ENCODE measurements around the gene C12orf50.
"Not testable (repeated sequence)": the region's sequence is repeated elsewhere in the genome, so short reads cannot be mapped to it uniquely, and the experiment has no call there.

Gene C12orf50

GRCh38 chr12:87985069-87985675 is 44.0 kb downstream of the C12orf50 start:
- DNase-seq, result no peak

DNA sequence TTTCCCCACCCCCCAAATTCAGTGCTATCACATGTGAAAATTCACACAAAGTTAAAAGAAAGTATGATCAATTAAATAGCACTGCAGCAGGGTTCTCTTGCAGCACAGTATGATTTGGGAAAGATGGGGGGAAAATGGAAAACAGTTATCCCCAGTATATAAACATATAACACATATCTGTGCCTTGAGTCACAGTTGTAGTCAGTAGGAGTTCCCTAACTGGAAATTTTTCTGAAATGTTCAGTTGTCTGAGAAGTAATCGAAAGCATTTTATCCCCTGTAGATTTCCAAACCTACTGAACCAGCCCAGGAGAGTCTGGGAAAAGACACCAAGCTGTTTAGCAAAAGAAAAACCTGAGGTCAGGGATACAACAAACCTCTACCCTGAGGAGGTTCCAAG is 47.0 kb downstream of the C12orf50 start:
- DNase-seq, result no peak

DNA sequence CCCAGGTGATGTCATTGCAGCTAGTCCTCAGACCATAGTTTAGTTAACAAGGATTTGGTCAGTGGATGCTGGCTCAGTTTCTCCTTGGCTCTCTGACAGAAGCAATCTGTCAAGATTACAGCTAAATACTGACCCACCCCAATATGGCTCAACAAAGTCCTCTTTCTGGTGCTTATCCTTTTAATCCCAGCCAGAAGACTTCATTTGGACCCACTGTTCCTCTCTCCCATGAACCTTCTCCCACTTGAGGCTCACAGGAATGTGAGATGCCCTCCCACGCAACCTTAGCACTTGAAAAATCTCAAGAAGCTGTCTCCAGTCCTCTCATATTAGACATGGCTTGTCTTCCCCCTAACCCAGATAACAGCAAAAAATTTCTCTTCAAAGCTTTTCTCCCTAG is 47.7 kb downstream of the C12orf50 start:
- DNase-seq, result no peak

GRCh38 chr12:87975879-87976278 is 53.3 kb downstream of the C12orf50 start:
- DNase-seq, result no peak

DNA sequence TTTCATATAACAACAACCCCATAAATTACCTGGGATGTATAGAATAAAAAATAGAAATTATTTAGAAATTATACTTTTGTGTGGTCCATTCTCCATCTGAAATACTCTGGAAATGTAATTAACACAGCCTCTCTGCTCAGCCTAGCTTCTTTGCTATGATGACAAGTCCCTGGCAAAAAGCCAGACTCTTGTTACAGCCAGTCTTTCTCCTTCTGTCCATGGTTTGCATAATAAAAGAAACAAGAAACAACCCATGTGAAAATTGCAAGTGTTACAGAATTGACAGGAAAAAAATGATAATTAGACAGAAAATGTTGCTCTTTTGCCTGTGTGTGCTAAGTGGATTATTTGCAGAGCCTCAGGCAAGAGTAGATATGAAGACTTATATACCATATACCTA is 61.3 kb downstream of the C12orf50 start:
- DNase-seq, result no peak

DNA sequence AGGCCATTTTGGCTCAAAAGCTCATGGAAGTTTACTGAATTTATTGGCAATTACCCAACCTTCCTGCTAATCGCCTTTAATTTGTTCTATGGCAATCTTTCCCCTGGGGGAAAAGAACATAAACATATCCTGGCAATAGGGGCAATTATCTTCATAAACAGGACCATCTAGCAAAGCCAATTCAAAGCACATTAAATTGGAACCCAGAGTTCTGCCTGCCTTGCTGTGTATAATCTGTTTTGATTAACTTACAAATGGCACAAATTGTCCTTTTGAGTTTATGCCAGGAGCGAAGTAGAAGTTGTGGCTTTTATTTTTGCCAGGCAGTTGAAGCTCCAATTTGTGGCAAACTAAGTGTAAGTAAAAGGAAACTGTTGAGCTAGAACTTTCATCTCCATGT is 68.6 kb downstream of the C12orf50 start:
- no peak for DNase-seq

GRCh38 chr12:87954028-87954427 is 75.2 kb downstream of the C12orf50 start:
- not testable (repeated sequence) for DNase-seq

DNA sequence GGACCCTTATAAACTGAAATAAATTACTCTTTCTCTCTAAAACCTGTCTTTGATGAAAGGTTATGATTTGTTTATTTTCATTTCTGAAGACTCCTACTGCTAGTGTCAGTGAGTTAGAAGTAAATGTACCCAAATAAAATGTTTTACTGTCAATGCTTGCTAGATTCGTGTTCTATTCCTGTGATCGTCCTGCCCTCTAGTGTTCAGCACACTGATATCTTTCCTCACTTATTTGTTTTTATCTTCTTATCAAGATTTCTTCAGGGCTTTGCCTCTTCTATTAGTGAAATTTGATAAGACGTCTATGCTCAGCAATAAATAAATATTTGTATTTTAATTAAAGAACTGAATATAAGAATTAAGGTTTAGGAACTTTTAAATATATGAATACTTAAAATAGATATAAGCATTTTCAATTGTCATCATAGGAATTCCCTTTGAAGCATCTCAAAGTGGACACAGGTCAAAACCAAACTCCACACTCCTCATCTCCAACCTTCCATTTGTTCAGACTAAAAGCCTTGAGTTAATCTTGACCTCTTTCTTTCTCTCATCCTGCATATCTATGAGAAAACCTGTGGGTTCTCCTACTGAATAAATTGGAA is 75.8 kb downstream of the C12orf50 start:
- no peak for DNase-seq

- DNase-seq, result no peak
Measured at GRCh38 chr12:87952850-87953249, 76.4 kb downstream of the C12orf50 start.

- DNase-seq, result no peak
Measured at GRCh38 chr12:87952223-87952622, 77.0 kb downstream of the C12orf50 start.

DNA sequence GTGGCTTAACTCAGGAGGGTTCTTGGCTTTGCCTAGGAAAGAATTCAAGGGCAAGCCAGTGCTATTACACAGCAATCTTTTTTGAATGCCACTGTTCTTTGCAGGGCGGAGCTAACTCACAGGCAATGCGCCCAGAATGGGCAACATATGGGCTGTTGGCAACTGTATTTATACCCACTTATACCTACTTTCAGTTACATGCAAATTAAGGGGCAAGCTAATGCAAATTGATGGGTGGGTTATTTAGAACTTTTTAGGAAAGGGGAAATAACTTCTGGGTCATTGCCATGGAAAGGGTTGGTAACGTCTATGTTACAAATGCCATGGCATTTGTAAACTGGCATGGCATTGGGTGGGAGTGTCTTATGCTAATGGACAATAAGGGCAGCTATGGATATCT is 85.4 kb downstream of the C12orf50 start:
- no peak for DNase-seq

DNA sequence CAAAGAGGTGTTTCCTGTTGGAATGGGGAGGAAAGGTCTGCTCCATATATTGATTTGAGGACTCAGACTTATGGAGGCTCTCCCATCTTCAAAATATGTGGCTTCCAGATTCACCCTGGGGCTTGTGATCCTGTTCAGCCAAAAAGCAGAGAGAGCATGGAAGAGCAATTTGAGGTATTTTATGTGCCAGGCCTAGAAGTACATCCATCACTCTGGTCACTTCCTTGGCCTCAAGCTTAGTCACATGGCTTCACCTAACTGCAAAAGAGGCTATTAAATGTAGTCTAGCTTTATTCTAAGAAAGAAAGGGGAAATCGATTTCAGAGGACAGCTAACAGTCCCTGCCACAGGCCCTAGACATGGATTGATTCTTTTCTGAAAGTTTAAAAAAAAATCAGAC is 86.2 kb downstream of the C12orf50 start:
- no peak for DNase-seq

DNA sequence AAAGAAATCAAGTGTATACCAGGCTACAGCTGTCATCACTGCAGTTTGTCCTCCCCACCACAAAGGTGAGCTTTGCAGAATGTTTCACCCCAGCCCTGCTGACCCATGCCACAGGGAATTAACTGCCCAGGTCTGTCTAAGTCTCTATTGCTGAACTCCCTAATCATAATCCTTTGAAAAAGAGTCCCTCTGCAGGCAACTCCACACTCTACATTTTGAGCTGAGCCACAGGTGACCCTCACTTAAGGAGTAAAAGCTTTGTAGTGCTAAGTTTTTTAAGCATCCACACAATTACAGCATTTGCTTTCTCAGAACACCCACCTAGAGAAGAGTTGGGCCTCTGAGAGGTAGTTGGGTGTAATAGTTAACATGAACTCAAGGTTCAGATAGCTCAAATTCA is 90.0 kb downstream of the C12orf50 start:
- no peak for DNase-seq

DNA sequence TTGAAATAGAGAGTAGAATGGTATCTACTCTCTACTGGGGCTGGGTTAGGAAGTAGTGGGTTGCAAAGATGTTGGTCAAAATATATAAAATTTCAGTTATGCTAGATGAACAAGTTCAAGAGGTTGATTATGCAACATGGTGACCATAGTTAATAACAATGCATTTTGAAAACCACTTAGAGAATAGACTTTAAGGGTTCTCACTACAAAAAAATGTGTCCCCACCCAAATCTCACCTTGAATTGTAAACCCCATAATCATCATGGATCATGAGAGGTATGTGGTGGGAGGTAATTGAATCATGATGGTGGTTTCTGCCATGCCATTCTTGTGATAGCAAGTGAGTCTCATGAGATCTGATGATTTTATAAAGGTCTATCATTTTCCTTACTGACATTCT is 94.0 kb downstream of the C12orf50 start:
- no peak for DNase-seq

- no peak for DNase-seq
Measured at GRCh38 chr12:87933991-87934390, 95.2 kb downstream of the C12orf50 start.

DNA sequence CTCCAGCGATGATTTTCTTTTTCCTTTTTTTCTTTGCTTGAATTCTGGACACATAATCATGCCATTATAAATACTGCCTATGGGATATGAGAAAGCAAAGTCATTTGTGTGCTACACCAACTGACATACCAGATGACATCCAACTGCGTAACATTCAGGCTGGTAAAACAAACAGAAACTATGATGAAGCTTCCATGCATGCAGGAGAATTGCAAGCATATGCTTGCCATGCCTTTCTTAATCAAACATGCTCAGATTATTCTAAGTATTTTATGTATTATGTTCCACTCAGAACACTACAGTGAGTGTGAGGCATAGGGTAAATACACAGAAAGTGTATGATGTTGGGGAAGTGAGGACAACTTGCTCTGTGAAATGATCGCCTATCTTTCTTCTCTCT is 97.4 kb downstream of the C12orf50 start:
- DNase-seq, result no peak

GRCh38 chr12:87930627-87931026 is 98.6 kb downstream of the C12orf50 start:
- no peak for DNase-seq

All from CD4-positive, alpha-beta T cell treated with Interleukin-17A for 1 hour (primary cell).